ENCODE results near the gene FER.
"Not testable (repeated sequence)": the region's sequence is repeated elsewhere in the genome, so short reads cannot be mapped to it uniquely, and the experiment has no call there.

Gene FER

DNA sequence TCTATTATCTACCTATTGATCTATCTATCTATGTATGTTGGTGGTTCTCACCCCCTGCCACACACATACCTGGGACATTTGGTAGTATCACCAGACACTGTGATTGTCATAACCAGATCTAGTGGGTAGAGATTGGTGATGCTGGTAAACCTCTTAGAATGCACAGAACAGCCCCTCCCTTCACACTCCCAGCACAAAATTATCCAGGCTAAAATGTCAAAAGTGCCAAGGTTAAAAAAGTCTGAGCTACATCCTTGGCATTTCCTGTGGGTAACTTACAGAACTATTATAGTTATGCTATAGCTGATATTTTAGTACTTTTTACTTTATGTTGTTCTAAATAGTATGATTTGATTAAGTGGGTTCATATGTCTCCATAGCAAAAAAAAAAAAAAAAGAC is 151.0 kb downstream of the FER start:
- TF ChIP-seq EZH2phosphoT487 (IDR thresholded peaks at IDR 0.05; ENCODE audit: borderline replicate concordance, low read length) = no peak
- TF ChIP-seq, protein P1, sequence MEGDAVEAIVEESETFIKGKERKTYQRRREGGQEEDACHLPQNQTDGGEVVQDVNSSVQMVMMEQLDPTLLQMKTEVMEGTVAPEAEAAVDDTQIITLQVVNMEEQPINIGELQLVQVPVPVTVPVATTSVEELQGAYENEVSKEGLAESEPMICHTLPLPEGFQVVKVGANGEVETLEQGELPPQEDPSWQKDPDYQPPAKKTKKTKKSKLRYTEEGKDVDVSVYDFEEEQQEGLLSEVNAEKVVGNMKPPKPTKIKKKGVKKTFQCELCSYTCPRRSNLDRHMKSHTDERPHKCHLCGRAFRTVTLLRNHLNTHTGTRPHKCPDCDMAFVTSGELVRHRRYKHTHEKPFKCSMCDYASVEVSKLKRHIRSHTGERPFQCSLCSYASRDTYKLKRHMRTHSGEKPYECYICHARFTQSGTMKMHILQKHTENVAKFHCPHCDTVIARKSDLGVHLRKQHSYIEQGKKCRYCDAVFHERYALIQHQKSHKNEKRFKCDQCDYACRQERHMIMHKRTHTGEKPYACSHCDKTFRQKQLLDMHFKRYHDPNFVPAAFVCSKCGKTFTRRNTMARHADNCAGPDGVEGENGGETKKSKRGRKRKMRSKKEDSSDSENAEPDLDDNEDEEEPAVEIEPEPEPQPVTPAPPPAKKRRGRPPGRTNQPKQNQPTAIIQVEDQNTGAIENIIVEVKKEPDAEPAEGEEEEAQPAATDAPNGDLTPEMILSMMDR (IDR thresholded peaks at IDR 0.05; ENCODE audit: low read depth, low read length, poor library complexity, severe bottlenecking) = no peak
- H3K9me2 ChIP-seq (replicated peaks; ENCODE audit: control insufficient read depth, low read length) = no peaks in the 10 kb centered on the region
- H3K4me1 ChIP-seq (ENCODE audit: control insufficient read depth, low read length) = peaks cover 21% of the 10 kb centered on the region
- H3K4me2 ChIP-seq (ENCODE audit: low read length) = no peak overlapping the region
- H3K4me3 ChIP-seq (ENCODE audit: low read length) = no peak overlapping the region
- no peaks in the 10 kb centered on the region for H3K27me3 ChIP-seq (ENCODE audit: control insufficient read depth, low read length)
- H3K79me2 ChIP-seq (ENCODE audit: control insufficient read depth, low read length) = no peaks in the 10 kb centered on the region
- H4K20me1 ChIP-seq (ENCODE audit: control insufficient read depth, insufficient read depth, low read depth, low read length) = no peaks in the 10 kb centered on the region
- no peaks in the 10 kb centered on the region for H3K9me3 ChIP-seq (ENCODE audit: control insufficient read depth, insufficient read depth, low read length)
- no peaks in the 10 kb centered on the region for H3K36me3 ChIP-seq (ENCODE audit: control insufficient read depth, low read length)
- H3K27ac ChIP-seq (ENCODE audit: low read depth, low read length) = no peak overlapping the region
- H3F3A ChIP-seq (ENCODE audit: control insufficient read depth, insufficient read depth) = 0 out of 2 replicates have a peak, but pooled peaks cover 4% of the 10 kb centered on the region

DNA sequence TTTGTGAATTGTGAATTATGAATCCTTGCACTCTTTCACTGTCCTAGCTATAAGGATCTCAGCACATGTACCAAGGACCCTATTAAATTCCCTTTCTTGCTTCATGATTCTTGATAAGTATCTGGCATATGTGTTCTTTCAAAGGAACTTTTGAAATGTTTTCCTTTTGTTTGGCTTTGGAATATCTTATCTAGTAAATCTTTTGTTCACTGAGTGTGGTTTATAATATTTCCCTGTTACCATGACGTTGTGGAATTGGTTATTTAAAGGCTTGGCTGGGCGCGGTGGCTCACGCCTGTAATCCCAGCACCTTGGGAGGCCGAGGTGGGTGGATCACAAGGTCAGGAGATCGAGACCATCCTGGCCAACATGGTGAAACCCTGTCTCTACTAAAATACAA is 151.5 kb downstream of the FER start:
- H3K9me2 ChIP-seq (replicated peaks; ENCODE audit: control insufficient read depth, low read length); H3K27me3 ChIP-seq (ENCODE audit: control insufficient read depth, low read length); H3K79me2 ChIP-seq (ENCODE audit: control insufficient read depth, low read length); H4K20me1 ChIP-seq (ENCODE audit: control insufficient read depth, insufficient read depth, low read depth, low read length); H3K4me2 ChIP-seq (ENCODE audit: low read length); H3K36me3 ChIP-seq (ENCODE audit: control insufficient read depth, low read length); H3K4me3 ChIP-seq (ENCODE audit: low read length); H3K9me3 ChIP-seq (ENCODE audit: control insufficient read depth, insufficient read depth, low read length); H3K27ac ChIP-seq (ENCODE audit: low read depth, low read length); H3F3A ChIP-seq (ENCODE audit: control insufficient read depth, insufficient read depth): not testable (repeated sequence)
- peaks cover 21% of the 10 kb centered on the region for H3K4me1 ChIP-seq (ENCODE audit: control insufficient read depth, low read length)

GRCh38 chr5:108900668-108901067 is 153.0 kb downstream of the FER start:
- Histone ChIP-seq H3K27me3 (ENCODE audit: control insufficient read depth, low read length) (no peaks in the 10 kb centered on the region), H3K4me3 (ENCODE audit: low read length) (no peak overlapping the region), H4K20me1 (ENCODE audit: control insufficient read depth, insufficient read depth, low read depth, low read length) (no peaks in the 10 kb centered on the region), H3K27ac (ENCODE audit: low read depth, low read length) (no peak overlapping the region), H3K36me3 (ENCODE audit: control insufficient read depth, low read length) (no peaks in the 10 kb centered on the region), H3K4me2 (ENCODE audit: low read length) (no peak overlapping the region), H3K9me2 (replicated peaks; ENCODE audit: control insufficient read depth, low read length) (no peaks in the 10 kb centered on the region), H3K79me2 (ENCODE audit: control insufficient read depth, low read length) (no peaks in the 10 kb centered on the region), H3F3A (ENCODE audit: control insufficient read depth, insufficient read depth) (0 out of 2 replicates have a peak, but pooled peaks cover 4% of the 10 kb centered on the region), H3K4me1 (ENCODE audit: control insufficient read depth, low read length) (peaks cover 21% of the 10 kb centered on the region), H3K9me3 (ENCODE audit: control insufficient read depth, insufficient read depth, low read length) (no peaks in the 10 kb centered on the region)
- TF ChIP-seq EZH2phosphoT487 (IDR thresholded peaks at IDR 0.05; ENCODE audit: borderline replicate concordance, low read length) = no peak
- TF ChIP-seq, protein P1 (IDR thresholded peaks at IDR 0.05; ENCODE audit: low read depth, low read length, poor library complexity, severe bottlenecking) = no peak

- TF ChIP-seq, protein P1 (IDR thresholded peaks at IDR 0.05; ENCODE audit: low read depth, low read length, poor library complexity, severe bottlenecking) = no peak
- TF ChIP-seq EZH2phosphoT487 (IDR thresholded peaks at IDR 0.05; ENCODE audit: borderline replicate concordance, low read length) = no peak
Observed at GRCh38 chr5:108905805-108906204, 158.1 kb downstream of the FER start.

More at GRCh38 chr5:108905805-108906204, 158.1 kb downstream of the FER start:
- no peak overlapping the region for H3K27ac ChIP-seq (ENCODE audit: low read depth, low read length)
- H3F3A ChIP-seq (ENCODE audit: control insufficient read depth, insufficient read depth) = no peaks in the 10 kb centered on the region
- no peaks in the 10 kb centered on the region for H3K79me2 ChIP-seq (ENCODE audit: control insufficient read depth, low read length)
- no peaks in the 10 kb centered on the region for H3K9me3 ChIP-seq (ENCODE audit: control insufficient read depth, insufficient read depth, low read length)
- no peaks in the 10 kb centered on the region for H4K20me1 ChIP-seq (ENCODE audit: control insufficient read depth, insufficient read depth, low read depth, low read length)
- H3K4me1 ChIP-seq (ENCODE audit: control insufficient read depth, low read length) = peaks cover 7% of the 10 kb centered on the region
- H3K9me2 ChIP-seq (replicated peaks; ENCODE audit: control insufficient read depth, low read length) = no peaks in the 10 kb centered on the region
- H3K4me3 ChIP-seq (ENCODE audit: low read length) = no peak overlapping the region
- no peaks in the 10 kb centered on the region for H3K36me3 ChIP-seq (ENCODE audit: control insufficient read depth, low read length)
- no peak overlapping the region for H3K4me2 ChIP-seq (ENCODE audit: low read length)
- no peaks in the 10 kb centered on the region for H3K27me3 ChIP-seq (ENCODE audit: control insufficient read depth, low read length)
